SK-MEL-5 (cell line): ENCODE data around the gene ALDH1A1. TPM values are rescaled to one million over a fixed set of nuclear protein-coding genes. Genes with fewer than 3 reads are reported as not detected.
"Not testable (repeated sequence)": the region's sequence is repeated elsewhere in the genome, so short reads cannot be mapped to it uniquely, and the experiment has no call there.

ENCODE experiments used
- DNase-seq: peaks from one replicate; pipeline ENCODE4 v3.0.0-alpha.2; 2016; ENCODE audit warnings: low read depth, low spot score
- in situ Hi-C: cut with HindIII; loops from 2 replicates; pipeline ENCODE4 v1.10.0; 2016; ENCODE audit warnings: low sequenced_read_pairs, high pct_unique_total_duplicates, low pct_unique_long_range_greater_than_20kb
- total RNA-seq: library from RNA; depleted of rRNA; stranded (reverse); fragments of >200 nt; shearing (Covaris generic); gene quantifications from 2 replicates; pipeline ENCODE4 v1.2.3, GENCODE V29; 2014

Gene ALDH1A1
- total RNA-seq, 1 experiment from 2014 or later, result 32.9 TPM

DNA sequence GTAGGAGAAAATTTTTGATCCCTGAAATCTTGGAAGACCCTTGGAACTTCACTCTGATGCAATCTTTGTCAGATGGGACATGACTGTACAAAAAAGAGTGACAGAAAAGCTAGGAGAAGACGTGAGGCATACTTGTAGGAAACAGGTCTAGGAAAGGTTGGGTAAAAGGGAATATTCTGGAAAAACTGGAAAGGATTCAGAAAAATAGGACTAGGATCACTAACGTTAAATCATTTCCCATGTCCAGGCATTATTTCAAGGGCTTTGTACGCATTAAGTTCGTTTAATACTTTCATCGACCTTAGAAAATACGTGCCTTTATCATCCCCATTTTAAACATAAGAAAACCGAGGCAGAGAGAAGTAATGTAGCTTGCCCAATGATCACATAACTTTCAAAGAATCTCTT is 2.9 kb downstream of the ALDH1A1 start:
- no peak for DNase-seq
- in situ Hi-C loops, result no loop called here

DNA sequence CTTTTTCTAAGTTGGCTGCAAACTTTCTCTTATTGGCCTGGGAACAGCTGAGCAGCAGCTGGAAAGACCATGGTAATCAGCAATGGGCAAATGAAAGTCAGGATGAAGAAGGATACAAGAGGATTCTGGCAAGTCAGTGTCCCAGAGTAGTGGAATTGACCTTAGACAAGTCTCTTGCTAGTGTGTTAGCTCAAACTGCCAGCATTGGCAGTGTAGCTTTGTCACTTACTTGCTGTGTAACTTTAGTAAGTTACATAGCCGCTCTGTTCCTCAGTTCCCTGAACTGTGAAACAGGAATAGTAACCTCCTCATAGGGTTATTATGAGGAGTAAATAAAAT is 3.6 kb downstream of the ALDH1A1 start:
- in situ Hi-C loops, result no loop called here
- DNase-seq, result no peak

DNA sequence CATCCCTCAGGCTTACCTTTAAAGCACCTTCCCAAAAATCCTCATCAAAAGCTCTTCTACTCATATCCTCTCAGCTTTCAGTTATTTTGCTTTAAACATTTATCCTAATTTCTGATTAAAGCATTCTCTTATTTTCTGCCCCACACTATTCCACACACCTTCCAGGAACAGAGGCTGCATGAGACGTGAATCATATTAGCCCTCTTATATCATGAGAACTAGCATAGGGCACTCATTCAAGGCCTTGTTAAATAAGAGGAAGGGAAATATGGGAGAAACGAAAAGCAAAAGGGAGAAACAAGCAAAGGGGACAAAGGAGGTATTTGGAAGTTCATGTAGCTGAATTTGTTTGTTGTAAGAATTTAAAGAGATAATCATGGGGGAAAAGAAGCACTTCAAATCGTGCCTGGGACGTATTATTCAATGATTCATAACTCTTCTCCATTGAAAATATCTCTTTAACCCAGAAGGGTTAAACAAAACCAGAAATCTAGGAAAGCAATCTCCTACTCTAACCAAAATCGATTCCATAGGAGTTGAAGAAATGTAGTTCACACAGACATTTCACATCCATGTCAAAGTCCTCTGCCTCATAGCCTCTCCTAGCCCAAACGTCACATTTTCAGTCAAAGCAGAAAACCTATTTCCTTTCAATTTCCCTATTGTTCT is 4.1 kb downstream of the ALDH1A1 start:
- in situ Hi-C loops, result no loop called here
- no peak for DNase-seq

DNA sequence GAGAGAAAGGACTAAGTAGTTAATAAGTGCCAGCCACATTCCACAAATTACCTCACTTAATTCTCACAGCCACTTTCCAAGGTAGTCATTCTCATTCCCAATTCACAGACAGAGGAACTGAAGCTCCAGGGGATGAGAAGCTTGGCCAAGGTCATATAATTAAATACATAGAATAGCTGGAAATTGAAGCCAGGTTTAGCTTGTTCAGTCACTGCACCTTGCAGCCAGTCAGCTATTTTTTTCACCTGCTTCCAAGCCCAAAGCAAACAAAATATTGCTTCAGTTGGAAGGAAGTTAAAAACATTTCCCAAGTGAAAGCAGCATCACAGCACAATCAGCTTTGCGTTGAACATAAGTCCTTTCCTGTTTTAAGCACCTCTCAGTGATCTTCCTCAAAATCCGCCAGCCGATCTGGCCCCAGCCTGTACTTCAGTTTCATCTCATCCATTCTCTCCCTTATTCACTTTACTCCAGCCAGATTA is 4.8 kb downstream of the ALDH1A1 start:
- in situ Hi-C loops, result no loop called here
- no peak for DNase-seq

DNA sequence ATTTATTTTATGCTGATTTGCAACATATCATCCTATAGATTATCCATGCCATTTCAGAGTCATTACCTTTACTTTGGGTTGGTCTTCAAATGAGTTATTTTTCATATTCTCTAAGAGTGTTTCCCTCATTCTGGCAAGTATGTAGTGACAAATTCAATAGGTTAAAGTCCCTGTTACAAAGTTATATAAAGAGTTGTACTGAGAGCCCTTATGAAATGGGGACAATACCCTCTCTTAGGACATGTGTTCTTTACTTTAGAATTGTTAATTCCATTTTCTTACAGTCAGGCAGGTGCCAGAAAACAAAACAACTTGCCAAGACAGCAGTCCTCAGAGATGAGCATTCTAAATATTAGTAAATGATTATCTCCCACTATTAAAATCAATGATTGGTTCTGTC is 6.0 kb downstream of the ALDH1A1 start:
- DNase-seq, result no peak
- in situ Hi-C loops, result no loop called here

DNA sequence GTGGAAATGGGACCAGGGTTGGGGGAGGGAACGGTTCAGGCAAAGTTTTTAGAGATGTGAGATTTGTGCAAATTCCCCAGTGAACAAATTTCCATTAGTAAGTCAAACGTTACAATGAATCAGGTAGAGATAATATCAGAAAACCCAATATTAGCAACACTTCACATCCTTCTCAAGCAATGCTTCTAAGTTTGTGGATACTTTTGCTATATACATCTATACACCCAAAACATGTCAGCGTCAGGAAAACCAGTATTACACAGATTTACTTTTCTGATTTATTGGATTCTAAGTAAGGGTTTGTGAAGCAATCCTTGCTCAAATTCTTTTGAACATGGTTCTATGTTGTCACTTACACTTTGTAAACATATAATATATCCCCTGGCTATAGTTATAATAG is 6.5 kb downstream of the ALDH1A1 start:
- in situ Hi-C loops, result no loop called here
- no peak for DNase-seq

DNA sequence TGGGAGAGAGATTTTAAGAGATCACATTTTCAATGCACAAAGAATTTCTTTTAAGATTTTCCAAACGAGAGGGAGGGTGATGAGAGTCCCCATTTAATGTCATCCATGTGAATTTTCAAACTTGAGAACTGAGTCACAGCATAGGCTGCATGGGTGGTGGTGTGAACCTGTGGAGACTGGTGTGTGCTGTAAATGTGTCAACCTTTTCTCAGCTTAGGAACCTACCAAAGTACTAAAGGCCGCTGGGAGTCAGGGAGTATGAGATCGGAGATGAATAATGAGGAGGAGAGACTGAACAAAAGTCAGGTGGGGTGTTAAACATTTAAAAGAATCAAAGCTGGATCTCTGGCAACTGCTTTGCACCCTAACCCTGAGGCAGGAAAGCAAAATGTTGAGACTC is 7.5 kb downstream of the ALDH1A1 start:
- no peak for DNase-seq
- in situ Hi-C loops, result no loop called here

DNA sequence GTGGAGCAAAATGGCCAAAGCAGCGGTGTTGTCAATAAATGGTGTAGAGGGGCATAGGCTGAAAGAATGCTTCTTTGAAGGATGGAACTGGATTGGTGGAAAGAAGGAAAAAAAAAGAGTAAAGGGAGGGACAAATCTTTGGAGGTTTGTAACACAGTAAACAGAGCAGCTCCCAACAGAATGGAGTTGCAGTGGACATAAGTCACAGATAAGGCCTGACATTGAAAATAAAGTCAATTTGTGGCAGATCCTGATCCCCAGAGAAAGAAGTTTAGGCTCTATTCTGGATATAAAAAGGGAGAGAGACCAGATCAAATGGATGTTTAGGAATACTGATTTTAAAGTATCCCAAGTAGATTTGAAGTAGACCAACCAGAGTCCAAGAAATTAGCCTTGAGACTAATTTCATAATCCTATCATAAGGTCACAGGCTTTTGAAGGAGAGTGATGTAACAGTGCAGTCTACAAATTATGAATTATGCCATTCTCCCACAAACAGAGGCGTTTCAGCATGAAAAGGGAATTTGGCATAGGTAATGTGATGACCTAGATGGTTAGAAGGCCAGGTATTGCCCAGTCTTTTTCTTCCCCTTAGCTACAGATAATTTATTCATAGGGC is 8.9 kb downstream of the ALDH1A1 start:
- DNase-seq, result no peak
- in situ Hi-C loops, result no loop called here

DNA sequence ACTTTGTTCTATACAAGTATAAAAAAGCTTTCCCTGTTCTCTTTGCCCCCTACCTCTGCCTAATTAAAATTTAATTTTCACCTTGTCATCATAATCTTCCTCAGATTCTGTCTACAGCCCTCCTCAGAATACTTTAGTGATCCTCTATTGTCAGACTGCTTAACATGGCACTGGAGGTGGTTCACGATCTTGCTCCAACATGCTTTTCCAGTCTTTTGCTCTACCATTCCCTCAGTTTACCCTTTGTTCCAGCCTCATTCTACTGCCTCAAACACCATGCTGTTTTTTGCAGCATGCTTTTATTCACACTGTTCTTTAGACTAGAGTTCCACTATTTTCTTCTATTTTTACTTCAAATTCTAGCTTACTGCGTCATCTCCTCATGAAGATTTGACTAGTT is 10.4 kb downstream of the ALDH1A1 start:
- in situ Hi-C loops, result no loop called here
- DNase-seq, result no peak

DNA sequence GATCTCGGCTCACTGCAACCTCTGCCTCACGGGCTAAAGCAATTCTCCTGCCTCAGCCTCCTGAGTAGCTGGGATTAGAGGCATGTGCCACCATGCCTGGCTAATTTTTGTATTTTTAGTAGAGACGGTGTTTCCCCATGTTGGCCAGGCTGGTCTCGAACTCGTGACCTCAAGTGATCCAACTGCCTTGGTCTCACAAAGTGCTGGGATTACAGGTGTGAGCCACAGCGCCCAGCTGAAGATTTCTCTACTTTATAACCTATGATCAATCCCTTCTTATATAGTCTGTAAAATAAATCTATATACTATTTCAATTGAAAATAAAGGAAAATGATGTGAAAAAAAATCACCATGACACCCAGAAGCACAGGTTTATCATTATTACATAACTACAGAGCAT is 13.3 kb downstream of the ALDH1A1 start:
- in situ Hi-C loops, DNase-seq: not testable (repeated sequence)

DNA sequence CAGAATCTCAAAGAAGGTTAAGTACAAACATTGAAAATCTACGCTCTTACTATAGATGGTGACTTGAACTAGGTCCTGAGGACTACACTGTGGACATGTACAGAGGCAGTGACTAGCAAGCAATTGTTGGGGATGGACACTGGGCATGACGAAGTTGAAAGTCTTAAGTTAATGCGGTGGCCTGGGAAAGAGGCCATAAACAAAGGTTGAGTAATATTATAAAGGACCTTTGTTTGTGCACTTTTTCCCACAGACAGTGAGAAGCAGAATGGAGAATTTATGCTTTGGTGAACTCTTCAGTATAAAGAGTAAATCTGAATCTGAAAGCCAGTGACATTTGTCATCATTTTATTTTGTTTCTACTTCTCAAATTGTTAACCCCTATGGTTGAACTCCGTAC is 15.3 kb downstream of the ALDH1A1 start:
- peak; percentile 92 for DNase-seq
- in situ Hi-C loops, result no loop called here

DNA sequence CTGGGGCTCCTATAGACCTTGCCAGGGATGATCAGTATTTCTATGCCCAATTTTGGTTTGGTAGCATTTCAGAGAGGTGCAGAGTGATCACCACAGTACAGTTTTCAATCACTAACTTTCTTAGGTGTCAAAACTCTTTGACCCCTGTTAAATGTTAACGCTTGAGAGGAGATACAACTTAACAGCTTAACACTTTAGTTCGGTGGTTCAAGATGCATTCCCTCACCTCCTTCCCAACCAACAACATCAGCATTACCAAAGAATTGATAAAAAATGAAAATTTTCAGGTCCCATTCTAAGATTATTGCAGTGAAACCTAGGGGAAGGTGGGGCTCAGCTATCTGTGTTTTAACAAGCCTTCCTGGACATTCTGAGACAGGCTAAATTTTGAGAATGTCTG is 16.2 kb downstream of the ALDH1A1 start:
- DNase-seq, result no peak
- in situ Hi-C loops, result no loop called here

DNA sequence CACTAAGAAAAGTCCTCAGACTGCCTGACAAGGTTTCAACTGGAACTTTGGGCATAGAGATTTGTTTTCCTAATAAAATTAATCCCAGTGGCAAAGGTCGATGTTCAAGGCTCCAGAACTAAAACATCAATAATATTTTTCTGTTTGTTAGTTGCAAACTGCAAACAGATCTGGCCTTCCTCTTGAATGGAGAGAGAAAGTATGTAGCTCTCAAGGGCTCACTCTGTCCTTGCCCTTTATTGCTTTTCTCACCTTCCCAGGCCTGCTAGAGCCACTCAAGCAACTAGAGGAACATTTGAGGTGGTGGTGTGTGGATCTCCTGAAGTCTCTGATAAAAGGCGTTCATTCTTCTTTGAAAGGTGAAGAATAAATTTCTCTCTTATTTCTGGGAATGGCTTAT is 16.6 kb downstream of the ALDH1A1 start:
- in situ Hi-C loops, result no loop called here

DNA sequence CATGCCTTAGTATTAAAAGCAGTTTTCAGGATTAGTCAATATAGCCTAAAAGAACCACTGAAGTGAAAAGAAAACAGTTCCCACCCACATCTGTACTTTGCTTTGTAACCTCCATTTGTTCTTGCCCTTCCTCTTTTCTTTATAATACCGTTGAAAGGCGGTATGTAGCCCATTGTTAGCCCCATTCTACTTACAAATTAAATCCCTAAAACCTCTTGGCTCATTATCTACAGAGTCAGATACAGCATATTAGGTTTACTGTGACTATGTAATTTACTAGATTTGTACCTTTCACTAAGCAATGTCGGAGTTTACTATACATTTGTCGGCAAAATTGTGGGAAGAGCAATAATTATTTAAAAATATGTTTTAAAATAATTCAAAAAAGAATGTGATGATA is 17.3 kb downstream of the ALDH1A1 start:
- in situ Hi-C loops, result no loop called here
- no peak for DNase-seq

More for the DNA sequence above, 16.6 kb downstream of the ALDH1A1 start:
- DNase-seq, result no peak

DNA sequence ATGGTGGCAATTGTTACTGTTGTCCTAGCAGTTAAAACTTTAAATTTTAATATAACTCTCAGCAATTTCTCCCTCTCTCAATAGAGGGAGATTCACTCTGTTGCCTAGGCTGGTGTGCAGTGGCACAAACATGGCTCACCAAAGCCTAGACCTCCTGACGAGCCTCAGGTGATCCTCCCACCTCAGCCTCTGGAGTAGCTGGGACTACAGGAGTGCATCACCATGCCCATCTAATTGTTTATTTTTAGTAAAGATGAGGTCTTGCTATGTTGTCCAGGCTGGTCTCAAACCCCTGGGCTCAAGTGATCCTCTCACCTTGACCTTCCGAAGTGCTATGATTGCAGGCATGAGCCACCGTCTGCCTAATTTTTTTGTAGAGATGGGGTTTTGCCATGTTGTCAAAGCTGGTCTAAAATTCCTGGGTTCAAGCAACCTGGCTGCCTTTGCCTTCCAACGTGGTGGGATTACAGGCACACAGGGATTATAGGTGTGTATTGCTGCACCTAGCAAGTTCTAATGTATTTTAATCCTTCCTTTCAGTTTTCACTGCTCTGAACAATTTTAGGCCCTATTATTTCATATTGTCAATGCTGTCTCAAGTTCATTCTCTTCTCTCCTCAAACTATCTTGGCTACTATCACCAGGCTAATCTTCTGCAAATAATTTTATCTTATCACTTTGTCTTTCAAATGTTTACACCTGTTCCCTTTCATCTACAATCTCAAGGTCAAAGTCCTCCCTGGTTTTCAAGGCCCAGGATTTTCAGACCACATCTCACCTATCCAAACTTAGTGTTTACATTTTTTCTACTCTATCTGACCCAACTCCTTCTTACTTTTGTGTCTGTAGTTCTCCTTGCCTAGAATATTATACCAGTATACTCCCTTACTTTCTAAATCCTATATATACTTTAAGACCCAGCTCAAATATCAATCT is 18.9 kb downstream of the ALDH1A1 start:
- no peak for DNase-seq

DNA sequence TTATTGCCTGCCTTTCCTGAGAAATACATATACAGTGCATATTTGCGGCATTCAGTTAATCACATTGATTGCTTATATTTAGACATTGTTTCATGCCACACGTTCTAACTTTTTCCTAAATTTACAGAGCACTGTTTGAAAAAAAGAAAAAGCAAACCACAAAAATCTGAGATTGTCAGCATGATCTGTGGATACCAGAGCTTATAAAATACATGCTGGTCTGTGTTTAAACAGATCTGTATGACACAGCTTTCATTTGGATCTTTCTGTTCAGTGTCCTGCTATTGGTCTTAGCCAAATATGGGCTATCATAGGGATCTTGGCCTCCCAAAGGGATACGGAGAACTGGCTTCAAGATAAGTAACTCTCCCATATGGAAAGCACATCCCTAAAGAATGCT is 20.2 kb downstream of the ALDH1A1 start:
- in situ Hi-C loops, result no loop called here

More for the DNA sequence above, 18.9 kb downstream of the ALDH1A1 start:
- in situ Hi-C loops, result no loop called here

DNA sequence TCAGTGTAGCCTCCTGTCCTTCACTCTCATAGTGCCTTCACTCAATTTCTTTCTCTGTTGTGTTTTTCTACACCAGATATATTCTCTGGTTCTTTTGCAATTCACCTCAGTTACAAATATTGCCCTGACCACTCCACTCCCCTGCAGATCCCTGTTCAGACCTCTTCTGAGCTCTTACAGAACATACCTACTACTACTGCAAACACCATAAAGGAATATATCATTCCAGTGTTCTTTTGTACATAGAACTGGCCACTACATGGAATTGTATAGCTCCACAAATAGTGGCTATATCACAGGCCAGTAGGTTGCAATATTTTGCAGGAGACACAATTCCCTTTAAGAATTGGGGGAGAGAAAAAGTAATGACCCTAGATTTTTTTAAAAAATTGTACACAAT is 21.0 kb downstream of the ALDH1A1 start:
- in situ Hi-C loops, result no loop called here
- DNase-seq, result no peak

More for the DNA sequence above, 20.2 kb downstream of the ALDH1A1 start:
- peak; percentile 12 for DNase-seq

DNA sequence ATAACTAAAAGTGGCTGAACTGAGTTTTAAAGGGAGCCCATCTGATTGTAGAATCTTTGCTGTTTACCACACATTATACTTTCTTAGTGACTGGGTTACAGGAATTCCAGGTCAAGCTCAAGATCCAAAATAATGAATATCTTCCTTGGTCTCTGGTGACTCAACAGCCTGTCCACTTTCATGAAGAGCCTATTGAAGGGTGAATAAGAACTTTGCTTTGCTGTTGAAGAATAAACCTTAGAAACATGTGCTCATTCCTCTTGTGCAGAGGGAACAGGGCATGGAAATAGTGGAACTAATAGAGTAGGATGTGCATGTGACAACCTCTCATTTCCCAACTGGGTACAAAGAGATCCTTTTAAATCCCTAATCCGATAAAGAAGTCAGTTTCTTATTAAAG is 21.4 kb downstream of the ALDH1A1 start:
- peak; percentile 94 for DNase-seq
- in situ Hi-C loops, result no loop called here
